Calu3 (cell line): ENCODE measurements around the gene EFCAB6. TPM values are rescaled to one million over a fixed set of nuclear protein-coding genes. Genes with fewer than 3 reads are reported as not detected.

Source experiments
- BruUV-seq: library from RNA; stranded (reverse); fragments of 400-500 nt; replicated peaks from 2 replicates; lab custom pipeline; 2021; lab: Mats Ljungman, UMichigan
- CTCF ChIA-PET: fragments of 300-600 bp; sonication (Branson Sonifier 250); formaldehyde crosslinking; loops from one replicate; lab custom pipeline; 2022; ENCODE audit warnings: antibody characterized with exemption; lab: Charles Lee
- DNase-seq: peaks from one replicate; pipeline ENCODE4 v3.0.0; 2022
- H3K27ac Mint-ChIP-seq: one replicate; pipeline ENCODE4 v1.8.0; 2022; ENCODE audit warnings: mixed read lengths; ENCODE audit not compliant: unreplicated experiment
- H3K27me3 Mint-ChIP-seq: one replicate; pipeline ENCODE4 v1.8.0; 2022; ENCODE audit warnings: mixed read lengths; ENCODE audit not compliant: unreplicated experiment
- H3K36me3 Mint-ChIP-seq: one replicate; pipeline ENCODE4 v1.8.0; 2022; ENCODE audit warnings: mild to moderate bottlenecking, moderate library complexity, mixed read lengths; ENCODE audit not compliant: insufficient read depth, unreplicated experiment
- H3K4me1 Mint-ChIP-seq: one replicate; pipeline ENCODE4 v1.8.0; 2022; ENCODE audit warnings: mild to moderate bottlenecking, low read depth, mixed read lengths; ENCODE audit not compliant: unreplicated experiment
- H3K4me3 Mint-ChIP-seq: one replicate; pipeline ENCODE4 v1.8.0; 2022; ENCODE audit warnings: mild to moderate bottlenecking, low read depth, moderate library complexity, mixed read lengths; ENCODE audit not compliant: unreplicated experiment
- H3K9me3 Mint-ChIP-seq: one replicate; pipeline ENCODE4 v1.8.0; 2022; ENCODE audit warnings: low read depth, mixed read lengths; ENCODE audit not compliant: unreplicated experiment
- intact Hi-C: fragments of 100-400 bp; cut with micrococcal nuclease; formaldehyde crosslinking; loops from one replicate; pipeline ENCODE4 v1.10.0; 2022; ENCODE audit not compliant: unreplicated experiment
- total RNA-seq: library from RNA; stranded (reverse); gene quantifications from 2 replicates; pipeline ENCODE4 v1.2.3, GENCODE V29; 2022
- TF ChIP-seq, protein P1 (sequence below): fragments of 200-600 bp; IDR thresholded peaks from one replicate; pipeline ENCODE4 v1.8.0; 2022; ENCODE audit warnings: antibody characterized with exemption; ENCODE audit not compliant: unreplicated experiment

Gene EFCAB6
- total RNA-seq, 1 experiment from 2014 or later: 2.2 TPM

DNA sequence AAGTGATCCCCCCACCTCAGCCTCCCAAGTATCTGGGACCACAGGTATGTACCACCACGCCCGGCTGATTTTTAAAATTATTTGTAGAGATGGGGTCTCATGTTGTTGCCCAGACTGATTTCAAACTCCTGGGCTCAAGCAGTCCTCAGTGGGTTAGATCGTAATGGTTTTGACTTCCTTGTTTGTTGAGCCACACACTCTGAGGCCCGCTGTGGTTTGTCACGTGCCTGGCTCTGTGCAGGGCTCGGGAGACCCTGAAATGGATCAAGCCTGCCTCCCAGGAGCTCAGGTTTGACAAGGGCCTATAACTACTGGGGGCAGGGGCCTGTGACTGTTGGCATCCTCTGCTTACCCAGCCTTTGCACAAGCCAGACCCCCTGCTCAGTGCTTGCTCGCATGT is 332.1 kb downstream of the EFCAB6 start:
- peaks cover 18% of the 10 kb centered on the region for H3K27me3 Mint-ChIP-seq
- no peak overlapping the region for H3K4me3 Mint-ChIP-seq
- intact Hi-C loops: no loop called here
- no peaks in the 10 kb centered on the region for H3K36me3 Mint-ChIP-seq
- no peak for DNase-seq
- no peak overlapping the region for H3K27ac Mint-ChIP-seq
- TF ChIP-seq, protein P1, sequence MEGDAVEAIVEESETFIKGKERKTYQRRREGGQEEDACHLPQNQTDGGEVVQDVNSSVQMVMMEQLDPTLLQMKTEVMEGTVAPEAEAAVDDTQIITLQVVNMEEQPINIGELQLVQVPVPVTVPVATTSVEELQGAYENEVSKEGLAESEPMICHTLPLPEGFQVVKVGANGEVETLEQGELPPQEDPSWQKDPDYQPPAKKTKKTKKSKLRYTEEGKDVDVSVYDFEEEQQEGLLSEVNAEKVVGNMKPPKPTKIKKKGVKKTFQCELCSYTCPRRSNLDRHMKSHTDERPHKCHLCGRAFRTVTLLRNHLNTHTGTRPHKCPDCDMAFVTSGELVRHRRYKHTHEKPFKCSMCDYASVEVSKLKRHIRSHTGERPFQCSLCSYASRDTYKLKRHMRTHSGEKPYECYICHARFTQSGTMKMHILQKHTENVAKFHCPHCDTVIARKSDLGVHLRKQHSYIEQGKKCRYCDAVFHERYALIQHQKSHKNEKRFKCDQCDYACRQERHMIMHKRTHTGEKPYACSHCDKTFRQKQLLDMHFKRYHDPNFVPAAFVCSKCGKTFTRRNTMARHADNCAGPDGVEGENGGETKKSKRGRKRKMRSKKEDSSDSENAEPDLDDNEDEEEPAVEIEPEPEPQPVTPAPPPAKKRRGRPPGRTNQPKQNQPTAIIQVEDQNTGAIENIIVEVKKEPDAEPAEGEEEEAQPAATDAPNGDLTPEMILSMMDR: no peak
- no TSS peak for BruUV-seq
- H3K9me3 Mint-ChIP-seq: no peaks in the 10 kb centered on the region
- CTCF ChIA-PET: no interaction called here
- no peaks in the 10 kb centered on the region for H3K4me1 Mint-ChIP-seq

DNA sequence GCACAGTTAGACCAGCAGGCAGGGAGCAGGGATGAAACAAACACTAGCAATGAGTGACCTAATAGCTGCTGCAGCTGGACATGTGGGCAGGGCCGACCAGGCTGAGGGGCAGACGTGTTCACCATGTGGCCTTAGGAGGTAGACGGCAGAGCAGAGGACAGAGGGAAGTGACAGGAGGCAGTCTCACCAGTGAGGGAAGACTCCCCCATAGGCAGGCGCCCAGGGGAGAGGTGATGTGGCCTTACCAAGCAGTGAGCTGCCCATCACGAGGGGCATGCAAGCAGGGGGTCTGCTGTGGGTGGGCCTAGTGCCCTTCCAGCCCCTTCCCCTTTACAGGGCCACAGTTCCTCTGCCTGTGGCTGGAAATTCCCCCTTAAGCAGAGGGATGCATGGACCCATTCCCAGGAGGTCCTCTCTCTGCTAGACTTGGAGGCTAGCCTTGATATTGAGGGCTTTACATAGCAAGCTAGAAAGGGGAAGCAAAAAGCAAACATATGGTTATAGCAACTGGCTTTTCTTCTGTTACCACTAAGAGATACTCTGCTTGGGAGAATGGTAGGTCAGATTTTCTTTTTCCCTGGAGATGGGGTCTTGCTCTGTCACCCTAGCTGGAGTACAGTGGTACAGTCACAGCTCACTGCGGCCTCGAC is 332.7 kb downstream of the EFCAB6 start:
- Mint-ChIP-seq H3K27ac (no peak overlapping the region), H3K4me1 (no peaks in the 10 kb centered on the region), H3K36me3 (no peaks in the 10 kb centered on the region), H3K9me3 (no peaks in the 10 kb centered on the region), H3K4me3 (no peak overlapping the region), H3K27me3 (peaks cover 18% of the 10 kb centered on the region)
- CTCF ChIA-PET: interaction anchor here (0.6 to 1.0 kb wide), 2 partner anchors 9 to 75 kb away, joined by 3 to 5 read pairs; no protein-coding TSS in a partner anchor
- no TSS peak for BruUV-seq
- intact Hi-C loops: no loop called here
- DNase-seq: no peak
- TF ChIP-seq, protein P1: no peak

Other genes with a start within 250 kb of the EFCAB6 start
- gene SULT4A1, start 50.2 kb upstream of the EFCAB6 start, total RNA-seq: 7.9 and 9.1 TPM in 2 replicates
- not detected in 2 replicates for gene PNPLA5, start 79.7 kb upstream of the EFCAB6 start, total RNA-seq
- gene PNPLA3, start 111.5 kb upstream of the EFCAB6 start, total RNA-seq: 8.0 and 9.5 TPM in 2 replicates
- gene SAMM50, start 143.1 kb upstream of the EFCAB6 start, total RNA-seq: 47.0 and 55.3 TPM in 2 replicates
- gene PARVB, start 212.0 kb upstream of the EFCAB6 start, total RNA-seq: 11.1 and 15.6 TPM in 2 replicates